HepG2 (cell line): Measurements from ENCODE around the gene COL9A3. TPM values are rescaled to one million over a fixed set of nuclear protein-coding genes. Genes with fewer than 3 reads are reported as not detected.
A peak's percentile ranks its signal among the peaks of the same experiment; 100 is the strongest.

Experiments used
- CBFB ChIP-seq: sonication (generic); formaldehyde crosslinking; IDR thresholded peaks from 2 replicates; pipeline ENCODE4 v1.4.0; 2020; ENCODE audit warnings: missing genetic modification reagents
- CHCHD3 ChIP-seq: sonication (generic); formaldehyde crosslinking; IDR thresholded peaks from 2 replicates; pipeline ENCODE4 v1.8.0; 2022; ENCODE audit warnings: mild to moderate bottlenecking, missing genetic modification reagents, moderate library complexity
- GATA4 ChIP-seq: sonication (generic); IDR thresholded peaks from 2 replicates; pipeline ENCODE4 v1.6.1; 2016; ENCODE audit warnings: antibody characterized with exemption, low read depth, borderline replicate concordance
- IKZF4 ChIP-seq: sonication (generic); formaldehyde crosslinking; IDR thresholded peaks from 2 replicates; pipeline ENCODE4 v1.5.1; 2020; ENCODE audit warnings: borderline replicate concordance, mild to moderate bottlenecking, low read depth, missing genetic modification reagents; ENCODE audit errors: not compliant biosample characterization
- JUN ChIP-seq: sonication (generic); formaldehyde crosslinking; IDR thresholded peaks from 2 replicates; pipeline ENCODE4 v1.4.0; 2020; ENCODE audit warnings: mild to moderate bottlenecking, missing genetic modification reagents
- NCOR1 ChIP-seq: fragments of 200-600 bp; sonication (generic); IDR thresholded peaks from 2 replicates; pipeline ENCODE4 v1.7.0; 2017; ENCODE audit warnings: antibody characterized with exemption, low read length, borderline replicate concordance
- RBAK ChIP-seq: sonication (generic); formaldehyde crosslinking; IDR thresholded peaks from 2 replicates; pipeline ENCODE4 v1.5.1; 2020; ENCODE audit warnings: mild to moderate bottlenecking, missing genetic modification reagents
- ZNF33B ChIP-seq: sonication (generic); formaldehyde crosslinking; IDR thresholded peaks from 2 replicates; pipeline ENCODE4 v1.5.1; 2020; ENCODE audit warnings: mild to moderate bottlenecking, missing genetic modification reagents
- ZNF569 ChIP-seq: sonication (generic); formaldehyde crosslinking; IDR thresholded peaks from 2 replicates; pipeline ENCODE4 v1.5.0; 2020; ENCODE audit warnings: mild to moderate bottlenecking, missing genetic modification reagents, moderate library complexity, borderline replicate concordance
- ZNF670 ChIP-seq: sonication (generic); formaldehyde crosslinking; IDR thresholded peaks from 2 replicates; pipeline ENCODE4 v1.8.0; 2022; ENCODE audit warnings: mild to moderate bottlenecking, missing genetic modification reagents, borderline replicate concordance
- ZNF781 ChIP-seq: sonication (generic); formaldehyde crosslinking; IDR thresholded peaks from 2 replicates; pipeline ENCODE4 v1.5.1; 2020; ENCODE audit warnings: borderline replicate concordance, mild to moderate bottlenecking, missing genetic modification reagents; ENCODE audit errors: not compliant biosample characterization
- ZNF850 ChIP-seq: sonication (generic); formaldehyde crosslinking; conservative IDR thresholded peaks from 2 replicates; pipeline ENCODE4 v1.9.0; 2021; ENCODE audit warnings: mild to moderate bottlenecking, missing genetic modification reagents
- polyA plus RNA-seq, 8 experiments: library from polyadenylated mRNA; depleted of rRNA in 3 of 8; stranded (reverse) in 7 of 8; unstranded in 1 of 8; fragments of >200 nt; fragmentation: Illumina TruSeq in 4 of 8; extraction: Trizol in 4 of 8; gene quantifications; 2 replicates each; pipeline versions ENCODE4 v1.2.1 to v1.2.3, GENCODE V29; 2011 to 2016; ENCODE audit warnings: low read depth in 4 of 8, missing spikeins in 1 of 8, mixed read lengths in 1 of 8; ENCODE audit not compliant: insufficient read depth in 1 of 8
- total RNA-seq, 5 experiments: library from RNA; depleted of rRNA; stranded (reverse); fragments of >200 nt; fragmentation: Illumina TruSeq; extraction: Trizol; gene quantifications; 2 replicates each; pipeline ENCODE4 v1.2.3, GENCODE V29; 2016; ENCODE audit warnings: low read depth in 1 of 5
- TF ChIP-seq, protein P1 (sequence below): sonication (generic); formaldehyde crosslinking; IDR thresholded peaks from 2 replicates; pipeline ENCODE4 v1.5.0; 2020; ENCODE audit warnings: mild to moderate bottlenecking, missing genetic modification reagents, borderline replicate concordance
- TF ChIP-seq, protein P2 (sequence below): sonication (generic); formaldehyde crosslinking; IDR thresholded peaks from 2 replicates; pipeline ENCODE4 v1.4.0; 2020; ENCODE audit warnings: mild to moderate bottlenecking, missing genetic modification reagents, borderline replicate concordance
- TF ChIP-seq, protein P3 (sequence below): sonication (generic); formaldehyde crosslinking; IDR thresholded peaks from 2 replicates; pipeline ENCODE4 v1.4.0; 2020; ENCODE audit warnings: missing genetic modification reagents, low read depth, mild to moderate bottlenecking, borderline replicate concordance
- TF ChIP-seq, protein P4 (sequence below): sonication (generic); formaldehyde crosslinking; IDR thresholded peaks from 2 replicates; pipeline ENCODE4 v1.4.0; 2020; ENCODE audit warnings: mild to moderate bottlenecking, missing genetic modification reagents

The COL9A3 gene
- total and polyA plus RNA-seq, 2 of the 13 experiments (the other 11 are each of a cell fraction or from before 2014, with no cell fraction given) = 155 to 204 TPM

DNA sequence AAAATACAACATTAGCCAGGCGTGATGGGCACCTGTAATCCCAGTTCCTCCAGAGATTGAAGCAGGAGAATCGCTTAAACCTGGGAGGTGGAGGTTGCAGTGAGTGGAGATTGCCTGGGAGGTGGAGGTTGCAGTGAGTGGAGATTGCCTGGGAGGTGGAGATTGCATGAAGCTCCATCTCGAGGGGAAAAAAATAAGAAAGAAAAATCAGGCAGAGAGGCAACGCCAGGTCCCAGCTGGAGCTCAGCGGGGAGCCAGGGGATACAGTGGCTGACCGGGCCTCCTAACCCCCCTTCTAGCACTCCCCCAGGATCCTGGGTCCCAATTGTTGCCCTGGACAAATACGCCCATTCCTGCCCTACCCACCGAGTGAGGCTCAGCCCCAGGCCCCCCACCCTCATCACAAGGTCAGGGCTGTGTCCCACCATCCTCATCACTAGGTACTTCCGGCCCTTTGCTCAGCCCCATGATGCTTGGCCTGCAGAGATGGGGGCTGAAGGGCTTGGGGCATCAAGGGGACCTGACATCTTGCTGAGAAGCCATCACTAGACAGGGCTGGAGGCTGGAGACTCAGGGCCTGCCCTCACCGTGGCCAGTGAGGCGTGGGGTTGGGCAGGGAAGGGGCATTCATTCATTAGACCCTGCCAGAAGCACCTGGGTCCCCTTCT is 10.3 kb upstream of the COL9A3 start (continued):
- TF ChIP-seq ZNF670 (CRISPR knock-in tag) (no peak), NCOR1 (no peak), GATA4 (no peak), RBAK (CRISPR knock-in tag) (0 out of 2 replicates have a peak, but pooled peaks have one; percentile 51), ZNF850 (CRISPR knock-in tag) (0 out of 2 replicates have a peak, but pooled peaks have one; percentile 67), ZNF781 (CRISPR knock-in tag) (no peak), ZNF33B (CRISPR knock-in tag) (peak; percentile 10; the same call in 1 of the 2 replicates), CBFB (CRISPR knock-in tag) (no peak), JUN (CRISPR knock-in tag) (peak; percentile 10; the same call in 1 of the 2 replicates), ZNF569 (CRISPR knock-in tag) (no peak), CHCHD3 (CRISPR knock-in tag) (0 out of 2 replicates have a peak, but pooled peaks have one; percentile 73), IKZF4 (CRISPR knock-in tag) (no peak)
- TF ChIP-seq, protein P1, sequence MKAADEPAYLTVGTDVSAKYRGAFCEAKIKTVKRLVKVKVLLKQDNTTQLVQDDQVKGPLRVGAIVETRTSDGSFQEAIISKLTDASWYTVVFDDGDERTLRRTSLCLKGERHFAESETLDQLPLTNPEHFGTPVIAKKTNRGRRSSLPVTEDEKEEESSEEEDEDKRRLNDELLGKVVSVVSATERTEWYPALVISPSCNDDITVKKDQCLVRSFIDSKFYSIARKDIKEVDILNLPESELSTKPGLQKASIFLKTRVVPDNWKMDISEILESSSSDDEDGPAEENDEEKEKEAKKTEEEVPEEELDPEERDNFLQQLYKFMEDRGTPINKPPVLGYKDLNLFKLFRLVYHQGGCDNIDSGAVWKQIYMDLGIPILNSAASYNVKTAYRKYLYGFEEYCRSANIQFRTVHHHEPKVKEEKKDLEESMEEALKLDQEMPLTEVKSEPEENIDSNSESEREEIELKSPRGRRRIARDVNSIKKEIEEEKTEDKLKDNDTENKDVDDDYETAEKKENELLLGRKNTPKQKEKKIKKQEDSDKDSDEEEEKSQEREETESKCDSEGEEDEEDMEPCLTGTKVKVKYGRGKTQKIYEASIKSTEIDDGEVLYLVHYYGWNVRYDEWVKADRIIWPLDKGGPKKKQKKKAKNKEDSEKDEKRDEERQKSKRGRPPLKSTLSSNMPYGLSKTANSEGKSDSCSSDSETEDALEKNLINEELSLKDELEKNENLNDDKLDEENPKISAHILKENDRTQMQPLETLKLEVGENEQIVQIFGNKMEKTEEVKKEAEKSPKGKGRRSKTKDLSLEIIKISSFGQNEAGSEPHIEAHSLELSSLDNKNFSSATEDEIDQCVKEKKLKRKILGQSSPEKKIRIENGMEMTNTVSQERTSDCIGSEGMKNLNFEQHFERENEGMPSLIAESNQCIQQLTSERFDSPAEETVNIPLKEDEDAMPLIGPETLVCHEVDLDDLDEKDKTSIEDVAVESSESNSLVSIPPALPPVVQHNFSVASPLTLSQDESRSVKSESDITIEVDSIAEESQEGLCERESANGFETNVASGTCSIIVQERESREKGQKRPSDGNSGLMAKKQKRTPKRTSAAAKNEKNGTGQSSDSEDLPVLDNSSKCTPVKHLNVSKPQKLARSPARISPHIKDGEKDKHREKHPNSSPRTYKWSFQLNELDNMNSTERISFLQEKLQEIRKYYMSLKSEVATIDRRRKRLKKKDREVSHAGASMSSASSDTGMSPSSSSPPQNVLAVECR = no peak; the same call in 1 of the 2 replicates
- TF ChIP-seq, protein P2, sequence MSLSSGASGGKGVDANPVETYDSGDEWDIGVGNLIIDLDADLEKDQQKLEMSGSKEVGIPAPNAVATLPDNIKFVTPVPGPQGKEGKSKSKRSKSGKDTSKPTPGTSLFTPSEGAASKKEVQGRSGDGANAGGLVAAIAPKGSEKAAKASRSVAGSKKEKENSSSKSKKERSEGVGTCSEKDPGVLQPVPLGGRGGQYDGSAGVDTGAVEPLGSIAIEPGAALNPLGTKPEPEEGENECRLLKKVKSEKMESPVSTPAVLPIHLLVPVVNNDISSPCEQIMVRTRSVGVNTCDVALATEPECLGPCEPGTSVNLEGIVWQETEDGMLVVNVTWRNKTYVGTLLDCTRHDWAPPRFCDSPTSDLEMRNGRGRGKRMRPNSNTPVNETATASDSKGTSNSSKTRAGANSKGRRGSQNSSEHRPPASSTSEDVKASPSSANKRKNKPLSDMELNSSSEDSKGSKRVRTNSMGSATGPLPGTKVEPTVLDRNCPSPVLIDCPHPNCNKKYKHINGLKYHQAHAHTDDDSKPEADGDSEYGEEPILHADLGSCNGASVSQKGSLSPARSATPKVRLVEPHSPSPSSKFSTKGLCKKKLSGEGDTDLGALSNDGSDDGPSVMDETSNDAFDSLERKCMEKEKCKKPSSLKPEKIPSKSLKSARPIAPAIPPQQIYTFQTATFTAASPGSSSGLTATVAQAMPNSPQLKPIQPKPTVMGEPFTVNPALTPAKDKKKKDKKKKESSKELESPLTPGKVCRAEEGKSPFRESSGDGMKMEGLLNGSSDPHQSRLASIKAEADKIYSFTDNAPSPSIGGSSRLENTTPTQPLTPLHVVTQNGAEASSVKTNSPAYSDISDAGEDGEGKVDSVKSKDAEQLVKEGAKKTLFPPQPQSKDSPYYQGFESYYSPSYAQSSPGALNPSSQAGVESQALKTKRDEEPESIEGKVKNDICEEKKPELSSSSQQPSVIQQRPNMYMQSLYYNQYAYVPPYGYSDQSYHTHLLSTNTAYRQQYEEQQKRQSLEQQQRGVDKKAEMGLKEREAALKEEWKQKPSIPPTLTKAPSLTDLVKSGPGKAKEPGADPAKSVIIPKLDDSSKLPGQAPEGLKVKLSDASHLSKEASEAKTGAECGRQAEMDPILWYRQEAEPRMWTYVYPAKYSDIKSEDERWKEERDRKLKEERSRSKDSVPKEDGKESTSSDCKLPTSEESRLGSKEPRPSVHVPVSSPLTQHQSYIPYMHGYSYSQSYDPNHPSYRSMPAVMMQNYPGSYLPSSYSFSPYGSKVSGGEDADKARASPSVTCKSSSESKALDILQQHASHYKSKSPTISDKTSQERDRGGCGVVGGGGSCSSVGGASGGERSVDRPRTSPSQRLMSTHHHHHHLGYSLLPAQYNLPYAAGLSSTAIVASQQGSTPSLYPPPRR (CRISPR knock-in tag) = no peak; the same call in 1 of the 2 replicates
- TF ChIP-seq, protein P3, sequence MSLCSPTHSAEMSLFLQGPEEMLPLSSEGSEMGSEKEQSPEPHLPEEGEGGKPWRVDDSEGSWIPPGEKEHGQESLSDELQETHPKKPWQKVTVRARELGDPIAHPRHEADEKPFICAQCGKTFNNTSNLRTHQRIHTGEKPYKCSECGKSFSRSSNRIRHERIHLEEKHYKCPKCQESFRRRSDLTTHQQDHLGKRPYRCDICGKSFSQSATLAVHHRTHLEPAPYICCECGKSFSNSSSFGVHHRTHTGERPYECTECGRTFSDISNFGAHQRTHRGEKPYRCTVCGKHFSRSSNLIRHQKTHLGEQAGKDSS = no peak
- TF ChIP-seq, protein P4, sequence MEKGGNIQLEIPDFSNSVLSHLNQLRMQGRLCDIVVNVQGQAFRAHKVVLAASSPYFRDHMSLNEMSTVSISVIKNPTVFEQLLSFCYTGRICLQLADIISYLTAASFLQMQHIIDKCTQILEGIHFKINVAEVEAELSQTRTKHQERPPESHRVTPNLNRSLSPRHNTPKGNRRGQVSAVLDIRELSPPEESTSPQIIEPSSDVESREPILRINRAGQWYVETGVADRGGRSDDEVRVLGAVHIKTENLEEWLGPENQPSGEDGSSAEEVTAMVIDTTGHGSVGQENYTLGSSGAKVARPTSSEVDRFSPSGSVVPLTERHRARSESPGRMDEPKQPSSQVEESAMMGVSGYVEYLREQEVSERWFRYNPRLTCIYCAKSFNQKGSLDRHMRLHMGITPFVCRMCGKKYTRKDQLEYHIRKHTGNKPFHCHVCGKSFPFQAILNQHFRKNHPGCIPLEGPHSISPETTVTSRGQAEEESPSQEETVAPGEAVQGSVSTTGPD (CRISPR knock-in tag) = 0 out of 2 replicates have a peak, but pooled peaks have one; percentile 17
